GM21619 (cell line): ENCODE data around the gene RALGPS1.
"Not testable (repeated sequence)": the region's sequence is repeated elsewhere in the genome, so short reads cannot be mapped to it uniquely, and the experiment has no call there.

Experiments
- ATAC-seq: cut with Tn5 transposase; IDR thresholded peaks from one replicate; pipeline ENCODE4 v1.9.1; 2021; ENCODE audit not compliant: unreplicated experiment

The RALGPS1 gene

GRCh38 chr9:126985870-126986498, 71.4 kb downstream of the RALGPS1 start:
- no peak for ATAC-seq

GRCh38 chr9:126986506-126986951, 71.9 kb downstream of the RALGPS1 start:
- no peak for ATAC-seq

- no peak for ATAC-seq
Observed at GRCh38 chr9:126988857-126989256, 74.3 kb downstream of the RALGPS1 start.

- ATAC-seq: no peak
Observed at GRCh38 chr9:126989847-126990842, 75.6 kb downstream of the RALGPS1 start.

GRCh38 chr9:126991183-126991582, 76.6 kb downstream of the RALGPS1 start:
- ATAC-seq: no peak

- ATAC-seq: no peak
Observed at GRCh38 chr9:126992427-126992826, 77.8 kb downstream of the RALGPS1 start.

- no peak for ATAC-seq
Observed at GRCh38 chr9:126999315-127000068, 84.9 kb downstream of the RALGPS1 start.

GRCh38 chr9:127004946-127005769, 90.6 kb downstream of the RALGPS1 start:
- peak; percentile 94 for ATAC-seq

- ATAC-seq: no peak
Observed at GRCh38 chr9:127005770-127006314, 91.3 kb downstream of the RALGPS1 start.

- ATAC-seq: no peak
Observed at GRCh38 chr9:127007638-127008037, 93.1 kb downstream of the RALGPS1 start.

- no peak for ATAC-seq
Observed at GRCh38 chr9:127008076-127008475, 93.5 kb downstream of the RALGPS1 start.

- no peak for ATAC-seq
Observed at GRCh38 chr9:127011772-127012171, 97.2 kb downstream of the RALGPS1 start.

GRCh38 chr9:127012250-127012649, 97.7 kb downstream of the RALGPS1 start:
- no peak for ATAC-seq

- no peak for ATAC-seq
Observed at GRCh38 chr9:127013597-127013996, 99.0 kb downstream of the RALGPS1 start.

- ATAC-seq: no peak
Observed at GRCh38 chr9:127014216-127014909, 99.8 kb downstream of the RALGPS1 start.

GRCh38 chr9:127014910-127015540, 100.4 kb downstream of the RALGPS1 start:
- ATAC-seq: no peak

- no peak for ATAC-seq
Observed at GRCh38 chr9:127015921-127016512, 101.4 kb downstream of the RALGPS1 start.

- not testable (repeated sequence) for ATAC-seq
Observed at GRCh38 chr9:127017979-127018378, 103.4 kb downstream of the RALGPS1 start.

GRCh38 chr9:127018935-127019334, 104.4 kb downstream of the RALGPS1 start:
- no peak for ATAC-seq
